GM12872 (cell line): ENCODE data around the gene SLC35F5.

ENCODE experiments used
- TF ChIP-seq, protein P1 (sequence below): IDR thresholded peaks from 3 replicates; pipeline ENCODE4 v1.5.1; 2011; ENCODE audit warnings: low read depth, mild to moderate bottlenecking, low read length, moderate library complexity; ENCODE audit not compliant: insufficient read depth

SLC35F5 gene

DNA sequence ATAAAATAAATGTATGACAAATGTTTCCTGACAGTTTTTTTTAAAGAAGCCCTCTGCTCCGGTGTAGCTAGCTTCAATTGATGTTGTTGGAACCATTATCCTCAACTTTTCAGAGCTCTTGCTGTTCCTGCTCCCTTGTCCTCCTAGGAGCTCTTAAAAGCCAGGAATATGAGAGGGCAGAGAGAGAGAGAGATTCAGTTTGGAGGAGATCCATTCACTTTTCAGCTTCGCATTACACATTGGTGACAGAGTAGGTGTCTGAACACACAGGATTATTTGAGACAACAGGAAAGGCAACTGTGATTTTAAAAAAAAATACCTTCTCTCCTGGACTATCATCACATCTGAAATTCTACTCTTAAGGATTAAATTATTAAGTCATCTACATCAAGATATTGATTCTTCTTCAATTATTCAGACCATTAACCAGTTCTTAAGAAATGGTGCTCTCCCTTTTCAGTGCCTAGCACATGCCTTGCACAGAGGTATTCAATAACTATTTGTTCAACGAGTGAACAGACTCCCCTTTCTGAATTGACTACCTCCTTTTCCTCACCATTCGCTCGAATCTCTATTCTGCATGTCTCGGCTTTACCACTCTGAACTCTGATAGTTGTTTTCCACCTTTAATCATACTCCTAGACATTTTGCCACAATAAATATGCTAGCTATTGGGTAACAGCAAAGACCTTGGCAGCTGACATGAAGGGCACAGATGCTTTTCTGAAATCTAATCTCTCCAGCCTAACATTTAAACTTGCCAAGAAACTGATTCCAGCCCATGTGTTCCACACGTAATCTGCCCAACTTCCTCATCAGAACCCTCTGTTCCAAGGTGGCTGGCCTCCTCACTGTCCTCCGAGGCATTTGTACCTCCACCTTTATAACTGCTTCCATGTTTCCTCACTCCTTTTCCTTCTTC is 28.6 kb upstream of the SLC35F5 start:
- TF ChIP-seq, protein P1, sequence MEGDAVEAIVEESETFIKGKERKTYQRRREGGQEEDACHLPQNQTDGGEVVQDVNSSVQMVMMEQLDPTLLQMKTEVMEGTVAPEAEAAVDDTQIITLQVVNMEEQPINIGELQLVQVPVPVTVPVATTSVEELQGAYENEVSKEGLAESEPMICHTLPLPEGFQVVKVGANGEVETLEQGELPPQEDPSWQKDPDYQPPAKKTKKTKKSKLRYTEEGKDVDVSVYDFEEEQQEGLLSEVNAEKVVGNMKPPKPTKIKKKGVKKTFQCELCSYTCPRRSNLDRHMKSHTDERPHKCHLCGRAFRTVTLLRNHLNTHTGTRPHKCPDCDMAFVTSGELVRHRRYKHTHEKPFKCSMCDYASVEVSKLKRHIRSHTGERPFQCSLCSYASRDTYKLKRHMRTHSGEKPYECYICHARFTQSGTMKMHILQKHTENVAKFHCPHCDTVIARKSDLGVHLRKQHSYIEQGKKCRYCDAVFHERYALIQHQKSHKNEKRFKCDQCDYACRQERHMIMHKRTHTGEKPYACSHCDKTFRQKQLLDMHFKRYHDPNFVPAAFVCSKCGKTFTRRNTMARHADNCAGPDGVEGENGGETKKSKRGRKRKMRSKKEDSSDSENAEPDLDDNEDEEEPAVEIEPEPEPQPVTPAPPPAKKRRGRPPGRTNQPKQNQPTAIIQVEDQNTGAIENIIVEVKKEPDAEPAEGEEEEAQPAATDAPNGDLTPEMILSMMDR = no peak

DNA sequence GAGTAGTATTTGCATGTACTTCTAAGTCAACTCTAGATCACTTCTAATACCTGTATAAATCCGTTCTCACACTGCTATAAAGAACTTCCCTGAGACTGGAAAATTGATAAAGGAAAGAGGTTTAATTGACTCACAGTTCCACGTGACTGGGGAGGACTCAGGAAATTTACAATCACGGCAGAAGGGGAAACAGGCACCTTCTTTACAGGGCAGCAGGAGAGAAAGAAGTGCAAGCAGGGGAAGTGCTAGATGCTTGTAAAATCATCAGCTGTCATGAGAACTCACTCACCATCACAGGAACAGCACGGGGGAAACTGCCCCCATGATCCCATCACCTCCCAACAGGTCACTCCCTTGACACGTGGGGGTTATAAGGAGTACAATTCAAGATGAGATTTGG is 24.0 kb upstream of the SLC35F5 start:
- TF ChIP-seq, protein P1 = no peak

DNA sequence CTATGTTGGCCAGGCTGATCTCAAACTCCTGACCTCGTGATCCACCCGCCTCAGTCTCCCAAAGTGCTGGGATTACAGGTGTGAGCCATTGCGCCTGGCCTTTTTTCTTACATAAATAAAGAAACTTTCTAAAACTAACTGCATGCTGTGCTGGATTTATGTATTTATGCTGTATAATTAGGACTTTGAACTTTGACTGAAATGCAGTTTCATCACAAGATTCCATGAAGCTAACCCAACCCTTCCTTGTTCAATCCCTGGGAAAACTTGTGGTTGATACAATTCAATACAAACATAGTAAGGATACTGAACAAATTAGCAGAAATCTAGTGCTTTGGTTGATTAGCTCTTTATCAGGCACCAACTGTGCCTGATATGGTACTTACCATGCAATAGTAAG is 20.9 kb upstream of the SLC35F5 start:
- TF ChIP-seq, protein P1 = no peak

DNA sequence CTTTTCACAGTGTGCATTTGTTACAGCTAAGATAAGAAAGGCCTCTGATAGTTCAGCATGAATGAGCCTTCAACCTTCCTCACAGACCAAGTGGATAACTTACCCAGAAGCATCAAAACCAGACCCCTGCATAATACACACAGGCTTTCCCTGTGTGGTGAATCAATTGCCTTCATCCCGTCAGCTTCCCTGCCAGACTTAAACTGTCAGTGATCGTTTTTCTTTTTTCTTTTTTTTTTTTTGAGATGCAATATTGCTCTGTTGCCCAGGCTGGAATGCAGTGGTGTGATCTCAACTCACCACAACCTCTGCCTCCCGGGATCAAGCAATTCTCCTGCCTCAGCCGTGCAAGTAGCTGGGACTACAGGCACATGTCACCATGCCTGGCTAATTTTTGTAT is 20.5 kb upstream of the SLC35F5 start:
- TF ChIP-seq, protein P1 = no peak

DNA sequence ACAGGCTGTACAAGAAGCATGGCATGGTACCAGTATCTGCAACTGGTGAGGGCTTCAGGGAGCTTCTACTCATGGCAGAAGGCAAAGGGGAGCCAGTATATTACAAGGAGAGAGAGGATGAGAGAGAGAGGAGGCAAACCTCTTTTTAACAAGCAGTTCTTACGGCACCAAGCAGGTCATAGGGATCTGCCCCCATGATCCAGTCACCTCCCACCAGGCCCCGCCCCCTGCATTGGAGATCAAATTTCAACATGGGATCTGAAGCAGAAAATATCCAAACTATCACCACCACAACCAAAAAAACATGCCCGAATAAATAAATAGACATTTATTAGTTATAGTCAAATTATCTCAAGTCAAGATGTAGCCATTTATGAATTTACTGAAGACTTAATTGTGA is 14.5 kb upstream of the SLC35F5 start:
- TF ChIP-seq, protein P1 = no peak

DNA sequence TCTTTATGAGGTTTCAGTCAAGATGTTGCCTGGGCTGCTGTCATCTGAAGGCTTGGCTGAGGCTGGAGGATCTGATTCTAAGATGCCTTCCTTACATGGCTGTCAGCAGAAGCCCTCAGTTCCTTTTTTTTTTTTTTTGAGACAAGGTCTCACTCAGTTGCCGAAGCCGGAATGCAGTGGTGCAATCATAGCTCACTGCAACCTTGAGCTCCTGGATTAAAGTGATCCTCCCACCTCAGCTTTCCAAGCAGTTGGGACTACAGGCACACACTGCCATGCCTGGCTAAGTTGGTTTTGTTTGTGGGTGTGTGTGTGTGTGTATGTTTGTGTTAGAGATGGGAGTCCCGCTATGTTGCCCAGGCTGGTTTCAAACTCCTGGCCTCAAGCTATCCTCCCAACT is 13.1 kb upstream of the SLC35F5 start:
- TF ChIP-seq, protein P1 = no peak

DNA sequence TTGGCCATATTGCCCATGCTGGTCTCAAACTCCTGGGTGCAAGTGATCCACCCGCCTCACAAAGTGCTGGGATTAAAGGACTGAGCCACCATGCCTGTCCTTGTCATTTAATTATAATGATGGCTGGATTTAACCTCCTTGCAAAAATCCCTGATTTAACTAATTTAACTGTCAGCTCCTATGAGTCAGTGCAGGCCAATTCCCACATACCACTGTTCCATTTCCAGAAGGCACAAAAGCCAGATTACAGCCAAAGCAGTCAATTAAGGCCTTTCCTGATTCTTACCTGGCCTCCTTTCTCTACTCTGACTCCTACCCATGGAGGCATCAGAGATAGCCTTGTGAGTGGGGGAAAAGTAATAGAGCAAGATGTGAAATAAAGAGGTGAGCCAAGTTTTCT is 12.3 kb upstream of the SLC35F5 start:
- TF ChIP-seq, protein P1 = no peak
